Measurements from ENCODE around the gene FURIN.

- TF ChIP-seq CTCF (IDR thresholded peaks at IDR 0.05; ENCODE audit: low read depth, low read length, poor library complexity, severe bottlenecking) (no peak), EZH2phosphoT487 (IDR thresholded peaks at IDR 0.05; ENCODE audit: borderline replicate concordance, low read length) (no peak)
Observed at GRCh38 chr15:90823455-90823974, 44.9 kb upstream of the FURIN start.

Data from DOHH2 (cell line).